Measurements from ENCODE around the gene MVB12B.

Gene MVB12B

GRCh38 chr9:126383406-126384046, 56.9 kb downstream of the MVB12B start:
- no peak overlapping the region for H3K4me3 ChIP-seq (ENCODE audit: low read depth, low read length)
- no peak overlapping the region for H3K27ac ChIP-seq
- DNase-seq = no peak
- H3K36me3 ChIP-seq = peaks cover 54% of the 10 kb centered on the region
- no peak for TF ChIP-seq CTCF (IDR thresholded peaks at IDR 0.05; ENCODE audit: low read depth, low read length)
- H3K9me3 ChIP-seq (ENCODE audit: severe bottlenecking) = no peaks in the 10 kb centered on the region
- no peaks in the 10 kb centered on the region for H3K27me3 ChIP-seq (ENCODE audit: insufficient read depth, low read depth, severe bottlenecking)

DNA sequence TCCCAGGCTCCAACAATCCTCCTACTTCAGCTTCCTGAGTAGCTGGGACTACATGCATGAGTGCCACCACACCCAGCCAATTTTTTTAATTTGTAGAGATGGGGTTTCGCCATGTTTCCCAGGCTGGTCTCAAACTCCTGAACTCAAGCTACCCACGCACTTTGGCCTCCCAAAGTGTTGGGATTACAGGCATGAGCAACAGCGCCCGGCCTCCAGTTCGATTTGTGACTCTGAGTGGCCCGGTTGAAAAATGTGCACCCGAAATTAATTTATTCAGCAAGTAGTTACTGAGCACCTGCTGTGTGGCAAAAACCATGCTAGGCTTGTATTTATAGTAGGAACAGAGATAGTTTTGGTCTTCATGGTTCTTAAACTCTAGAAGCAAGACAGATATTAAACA, 58.3 kb downstream of the MVB12B start:
- DNase-seq = no peak
- no peak overlapping the region for H3K4me3 ChIP-seq (ENCODE audit: low read depth, low read length)
- no peak for TF ChIP-seq CTCF (IDR thresholded peaks at IDR 0.05; ENCODE audit: low read depth, low read length)
- H3K27me3 ChIP-seq (ENCODE audit: insufficient read depth, low read depth, severe bottlenecking) = no peaks in the 10 kb centered on the region
- no peaks in the 10 kb centered on the region for H3K9me3 ChIP-seq (ENCODE audit: severe bottlenecking)
- no peak overlapping the region for H3K27ac ChIP-seq
- H3K36me3 ChIP-seq = peaks cover 66% of the 10 kb centered on the region

GRCh38 chr9:126386088-126386487, 59.5 kb downstream of the MVB12B start:
- H3K9me3 ChIP-seq (ENCODE audit: severe bottlenecking) = no peaks in the 10 kb centered on the region
- TF ChIP-seq CTCF (IDR thresholded peaks at IDR 0.05; ENCODE audit: low read depth, low read length) = peak; percentile 68
- DNase-seq = no peak
- H3K27ac ChIP-seq = no peak overlapping the region
- H3K36me3 ChIP-seq = peaks cover 69% of the 10 kb centered on the region
- no peak overlapping the region for H3K4me3 ChIP-seq (ENCODE audit: low read depth, low read length)
- H3K27me3 ChIP-seq (ENCODE audit: insufficient read depth, low read depth, severe bottlenecking) = no peaks in the 10 kb centered on the region

DNA sequence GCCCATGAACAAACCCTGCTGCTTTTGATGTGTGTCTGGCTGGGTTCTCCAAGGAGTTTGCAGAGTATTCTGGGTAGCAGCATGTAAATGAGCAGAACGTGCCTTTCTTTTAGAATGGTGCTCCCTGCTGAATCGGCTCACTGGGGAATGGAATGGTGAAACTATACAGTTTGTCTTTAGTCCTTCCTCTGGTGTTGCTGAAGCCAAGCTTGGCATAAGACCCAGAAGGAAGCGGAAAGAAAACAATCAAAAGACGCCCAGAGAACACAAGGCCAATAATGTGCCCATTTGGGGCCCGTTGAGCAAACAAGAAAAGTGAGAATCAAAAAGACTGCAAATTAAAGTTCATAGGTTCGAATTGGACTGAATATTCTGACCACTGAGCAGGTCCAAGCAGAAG, 60.1 kb downstream of the MVB12B start:
- H3K27ac ChIP-seq = no peak overlapping the region
- no peak for TF ChIP-seq CTCF (IDR thresholded peaks at IDR 0.05; ENCODE audit: low read depth, low read length)
- no peak overlapping the region for H3K4me3 ChIP-seq (ENCODE audit: low read depth, low read length)
- no peak for DNase-seq
- H3K27me3 ChIP-seq (ENCODE audit: insufficient read depth, low read depth, severe bottlenecking) = no peaks in the 10 kb centered on the region
- H3K36me3 ChIP-seq = peaks cover 68% of the 10 kb centered on the region
- H3K9me3 ChIP-seq (ENCODE audit: severe bottlenecking) = no peaks in the 10 kb centered on the region

DNA sequence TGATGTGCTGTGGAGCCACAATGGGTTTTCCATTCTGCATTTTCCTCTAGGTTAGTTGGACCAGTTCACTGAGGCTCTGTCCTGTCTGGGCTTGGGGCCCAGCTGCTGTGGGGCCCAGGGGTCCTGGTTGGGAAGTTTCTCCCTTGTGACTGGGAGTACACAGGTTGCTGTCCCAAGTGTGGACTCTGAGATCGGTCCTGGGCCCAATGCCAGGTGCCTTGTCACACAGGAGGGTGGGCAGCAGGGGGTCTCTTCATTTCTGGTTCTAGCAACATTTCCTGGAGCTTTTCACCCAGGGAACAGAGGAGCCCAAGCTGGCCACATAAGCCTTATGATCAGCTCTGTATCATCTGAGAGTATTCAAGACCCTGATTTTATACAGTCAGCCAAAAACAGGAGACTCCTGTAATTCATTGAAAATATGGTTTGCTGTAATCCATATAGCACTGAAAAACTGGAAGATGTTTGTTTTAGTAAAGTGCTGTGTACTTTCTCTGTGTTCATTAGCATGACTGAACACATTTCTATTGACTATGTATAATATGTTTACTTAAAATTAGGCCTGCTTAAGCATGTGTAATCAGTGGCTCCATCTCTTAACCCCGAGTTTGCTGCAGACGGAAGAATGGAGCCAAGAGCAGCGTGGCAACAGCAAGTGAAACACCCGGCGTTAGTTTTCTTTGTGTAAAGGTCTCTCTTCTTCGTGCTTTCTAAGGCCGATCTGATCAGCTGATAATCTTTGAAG, 62.5 kb downstream of the MVB12B start:
- DNase-seq = no peak
- Histone ChIP-seq H3K9me3 (ENCODE audit: severe bottlenecking) (no peaks in the 10 kb centered on the region), H3K4me3 (ENCODE audit: low read depth, low read length) (no peak overlapping the region), H3K36me3 (peaks cover 74% of the 10 kb centered on the region), H3K27me3 (ENCODE audit: insufficient read depth, low read depth, severe bottlenecking) (no peaks in the 10 kb centered on the region), H3K27ac (no peak overlapping the region)
- TF ChIP-seq CTCF (IDR thresholded peaks at IDR 0.05; ENCODE audit: low read depth, low read length) = no peak
